ENCODE results near the gene ZER1. TPM values are rescaled to one million over a fixed set of nuclear protein-coding genes. Genes with fewer than 3 reads are reported as not detected.
"Not testable (repeated sequence)": the region's sequence is repeated elsewhere in the genome, so short reads cannot be mapped to it uniquely, and the experiment has no call there.

The ZER1 gene
- total RNA-seq, 1 experiment from 2014 or later: 15.2 TPM

DNA sequence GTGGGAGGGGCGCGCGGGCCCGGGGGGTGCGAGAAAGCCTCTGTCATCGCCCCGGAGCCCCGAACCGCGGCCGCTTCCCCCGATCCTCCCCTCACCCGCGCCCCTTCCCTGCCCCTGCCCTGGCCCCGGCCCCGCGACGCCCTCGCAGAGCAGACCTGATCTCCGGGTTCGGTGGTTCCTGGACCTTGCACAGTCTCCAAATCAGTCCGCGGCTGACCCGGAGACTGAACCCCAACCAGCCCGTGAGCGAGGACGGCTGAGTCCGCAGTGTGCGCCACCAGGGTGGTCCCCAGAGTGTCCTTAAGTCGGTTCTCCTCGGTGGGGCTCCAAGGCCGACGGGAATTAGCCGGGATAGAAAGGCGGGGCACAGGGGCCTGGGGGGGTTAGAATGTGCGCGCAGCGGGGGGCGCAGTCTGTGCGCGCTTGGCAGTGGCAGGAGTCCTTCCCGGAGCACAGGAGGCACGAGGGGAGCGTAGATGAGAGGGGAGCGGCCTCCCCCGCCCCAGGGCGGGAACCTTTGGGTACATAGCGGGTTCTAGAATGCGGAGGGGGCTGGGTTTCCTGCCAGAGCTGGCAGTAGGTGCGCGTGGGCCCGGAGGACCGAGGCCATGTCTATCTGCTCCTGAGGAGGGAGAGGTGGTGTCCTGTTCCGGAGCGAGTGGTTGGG lies 68.6 kb downstream of the ZER1 start:
- no TSS peak for BruUV-seq (replicated peaks)
- CTCF ChIA-PET: no interaction called here
- no peaks in the 10 kb centered on the region for H3K4me1 Mint-ChIP-seq (ENCODE audit: low read depth, unreplicated experiment)
- H3K27me3 Mint-ChIP-seq (ENCODE audit: unreplicated experiment): no peaks in the 10 kb centered on the region
- peak overlapping the region; percentile 75 for H3K4me3 Mint-ChIP-seq (ENCODE audit: low read depth, unreplicated experiment)
- peaks cover 16% of the 10 kb centered on the region for H3K36me3 Mint-ChIP-seq (ENCODE audit: insufficient read depth, unreplicated experiment)
- no peak for DNase-seq
- no peak overlapping the region for H3K27ac Mint-ChIP-seq (ENCODE audit: unreplicated experiment)
- TF ChIP-seq, protein P1, sequence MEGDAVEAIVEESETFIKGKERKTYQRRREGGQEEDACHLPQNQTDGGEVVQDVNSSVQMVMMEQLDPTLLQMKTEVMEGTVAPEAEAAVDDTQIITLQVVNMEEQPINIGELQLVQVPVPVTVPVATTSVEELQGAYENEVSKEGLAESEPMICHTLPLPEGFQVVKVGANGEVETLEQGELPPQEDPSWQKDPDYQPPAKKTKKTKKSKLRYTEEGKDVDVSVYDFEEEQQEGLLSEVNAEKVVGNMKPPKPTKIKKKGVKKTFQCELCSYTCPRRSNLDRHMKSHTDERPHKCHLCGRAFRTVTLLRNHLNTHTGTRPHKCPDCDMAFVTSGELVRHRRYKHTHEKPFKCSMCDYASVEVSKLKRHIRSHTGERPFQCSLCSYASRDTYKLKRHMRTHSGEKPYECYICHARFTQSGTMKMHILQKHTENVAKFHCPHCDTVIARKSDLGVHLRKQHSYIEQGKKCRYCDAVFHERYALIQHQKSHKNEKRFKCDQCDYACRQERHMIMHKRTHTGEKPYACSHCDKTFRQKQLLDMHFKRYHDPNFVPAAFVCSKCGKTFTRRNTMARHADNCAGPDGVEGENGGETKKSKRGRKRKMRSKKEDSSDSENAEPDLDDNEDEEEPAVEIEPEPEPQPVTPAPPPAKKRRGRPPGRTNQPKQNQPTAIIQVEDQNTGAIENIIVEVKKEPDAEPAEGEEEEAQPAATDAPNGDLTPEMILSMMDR (IDR thresholded peaks at IDR 0.05; ENCODE audit: unreplicated experiment): no peak
- intact Hi-C loops (cut with micrococcal nuclease; ENCODE audit: unreplicated experiment): no loop called here
- H3K9me3 Mint-ChIP-seq (ENCODE audit: low read depth, unreplicated experiment): no peaks in the 10 kb centered on the region

DNA sequence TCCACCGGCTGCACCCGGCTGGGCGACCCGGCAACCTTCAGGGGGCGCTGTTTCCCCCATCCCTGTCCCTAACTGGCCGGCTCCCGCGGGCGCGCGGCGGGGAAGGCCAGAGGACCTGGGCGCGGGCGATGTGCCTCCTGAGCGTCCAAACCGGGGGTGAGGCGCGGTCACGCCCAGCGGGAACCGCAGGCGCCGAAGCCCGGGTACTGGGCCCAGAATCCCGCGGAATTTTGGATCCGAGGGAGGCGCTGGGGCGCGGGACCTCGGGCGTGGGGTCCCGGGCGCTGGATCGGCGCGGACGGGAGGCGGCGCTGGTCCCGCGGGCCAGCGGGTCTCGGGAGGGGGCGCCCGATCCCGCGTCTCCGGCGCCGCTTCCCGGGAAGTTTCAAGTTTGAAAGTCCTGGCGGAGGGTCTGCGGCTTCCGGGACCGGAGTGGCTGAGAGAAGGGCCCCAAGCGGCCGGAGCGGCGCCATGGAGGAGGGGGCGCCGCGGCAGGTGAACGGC lies 69.2 kb downstream of the ZER1 start, which contains the start of gene PKN3:
TSS of gene PKN3 (plus strand) at position 59 of the 504 bp plus-strand sequence. CDS start at position 472, 413 bp downstream.
- no TSS peak for BruUV-seq (replicated peaks)
- Mint-ChIP-seq H3K4me3 (ENCODE audit: low read depth, unreplicated experiment) (peak within 1 kb of the TSS; percentile 75), H3K36me3 (ENCODE audit: insufficient read depth, unreplicated experiment) (peaks cover 21% of the 10 kb centered on the region), H3K9me3 (ENCODE audit: low read depth, unreplicated experiment) (no peaks in the 10 kb centered on the region), H3K27me3 (ENCODE audit: unreplicated experiment) (no peaks in the 10 kb centered on the region), H3K4me1 (ENCODE audit: low read depth, unreplicated experiment) (no peaks in the 10 kb centered on the region), H3K27ac (ENCODE audit: unreplicated experiment) (no peak within 1 kb of the TSS)
- CTCF ChIA-PET: interaction anchor here (0.6 to 1.0 kb wide), 6 partner anchors 9 to 1481 kb away, joined by 3 to 9 read pairs (median 4); partner anchors contain the start of gene ENDOG
- DNase-seq: peak; percentile 91
- TF ChIP-seq, protein P1 (IDR thresholded peaks at IDR 0.05; ENCODE audit: unreplicated experiment): peak; percentile 75
- intact Hi-C loops (cut with micrococcal nuclease; ENCODE audit: unreplicated experiment): no loop called here

DNA sequence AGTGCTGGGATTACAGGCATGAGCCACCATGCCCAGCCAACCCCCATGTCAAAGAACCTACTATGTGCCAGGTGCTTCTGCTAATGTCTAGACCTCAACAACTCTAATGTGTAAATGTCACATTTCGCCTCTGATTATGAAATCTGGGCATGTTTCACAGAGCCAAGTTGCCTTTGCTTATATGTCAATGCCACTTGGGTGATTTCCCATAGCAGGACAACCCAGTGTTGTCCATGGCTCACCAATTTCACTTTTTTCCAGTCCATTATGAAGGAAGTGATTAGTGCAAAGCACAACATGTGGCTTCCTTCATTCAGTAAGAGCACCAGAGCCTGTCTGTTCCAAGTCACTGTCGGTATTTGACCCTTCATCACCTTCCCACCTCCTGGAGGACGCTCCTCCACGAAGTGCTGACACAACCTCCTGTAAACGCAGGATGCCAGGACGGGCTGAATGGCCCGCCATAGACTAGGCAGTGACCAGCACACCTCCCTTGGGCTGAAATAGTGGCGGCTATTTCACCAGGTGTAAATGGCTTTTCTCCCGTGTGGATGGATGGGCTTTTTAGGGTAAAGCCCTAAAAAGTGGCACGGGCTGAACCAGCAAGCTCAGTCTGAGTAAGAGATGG lies 70.4 kb downstream of the ZER1 start:
- no peak overlapping the region for H3K27ac Mint-ChIP-seq (ENCODE audit: unreplicated experiment)
- DNase-seq: no peak
- TF ChIP-seq, protein P1 (IDR thresholded peaks at IDR 0.05; ENCODE audit: unreplicated experiment): no peak
- H3K9me3 Mint-ChIP-seq (ENCODE audit: low read depth, unreplicated experiment): no peaks in the 10 kb centered on the region
- no peaks in the 10 kb centered on the region for H3K4me1 Mint-ChIP-seq (ENCODE audit: low read depth, unreplicated experiment)
- H3K36me3 Mint-ChIP-seq (ENCODE audit: insufficient read depth, unreplicated experiment): peaks cover 24% of the 10 kb centered on the region
- CTCF ChIA-PET: no interaction called here
- BruUV-seq (replicated peaks): no TSS peak
- no peak overlapping the region for H3K4me3 Mint-ChIP-seq (ENCODE audit: low read depth, unreplicated experiment)
- intact Hi-C loops (cut with micrococcal nuclease; ENCODE audit: unreplicated experiment): no loop called here
- H3K27me3 Mint-ChIP-seq (ENCODE audit: unreplicated experiment): no peaks in the 10 kb centered on the region

DNA sequence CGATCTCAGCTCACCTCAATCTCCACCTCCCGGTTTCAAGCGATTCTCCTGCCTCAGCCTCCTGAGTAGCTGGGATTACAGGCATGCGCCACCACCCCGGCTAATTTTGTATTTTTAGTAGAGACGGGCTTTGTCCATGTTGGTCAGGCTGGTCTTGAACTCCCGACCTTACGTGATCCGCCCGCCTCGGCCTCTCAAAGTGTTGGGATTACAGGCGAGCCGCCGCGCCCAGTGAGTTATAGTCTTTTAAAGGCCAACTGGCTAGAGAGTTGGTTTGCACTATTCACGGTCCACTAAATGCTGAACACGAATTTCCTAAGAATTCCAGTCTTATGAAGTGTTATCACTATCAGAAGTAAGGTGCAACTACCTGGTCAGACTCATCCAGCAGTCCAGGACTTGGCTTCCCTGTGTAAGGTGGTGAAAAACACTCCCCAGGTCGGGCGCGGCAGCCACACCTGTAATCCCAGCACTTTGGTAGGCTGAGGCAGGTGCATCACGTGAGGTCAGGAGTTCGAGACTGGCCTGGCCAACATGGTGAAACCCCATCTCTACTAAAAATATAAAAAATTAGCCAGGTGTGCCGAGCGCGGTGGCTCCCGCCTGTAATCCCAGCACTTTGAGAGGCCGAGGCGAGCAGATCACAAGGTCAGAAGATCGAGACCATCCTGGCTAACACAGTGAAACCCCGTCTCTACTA lies 72.5 kb downstream of the ZER1 start:
- BruUV-seq (replicated peaks); H3K27ac Mint-ChIP-seq (ENCODE audit: unreplicated experiment); H3K4me3 Mint-ChIP-seq (ENCODE audit: low read depth, unreplicated experiment); H3K27me3 Mint-ChIP-seq (ENCODE audit: unreplicated experiment); H3K9me3 Mint-ChIP-seq (ENCODE audit: low read depth, unreplicated experiment); intact Hi-C loops (cut with micrococcal nuclease; ENCODE audit: unreplicated experiment); CTCF ChIA-PET; DNase-seq; H3K4me1 Mint-ChIP-seq (ENCODE audit: low read depth, unreplicated experiment): not testable (repeated sequence)
- H3K36me3 Mint-ChIP-seq (ENCODE audit: insufficient read depth, unreplicated experiment): peaks cover 30% of the 10 kb centered on the region

Measured in Calu3 (cell line).